IMR-90 (cell line): ENCODE results near the gene GFRA3. TPM values are rescaled to one million over a fixed set of nuclear protein-coding genes. Genes with fewer than 3 reads are reported as not detected.

ENCODE experiments used
- ATAC-seq: fragments of 200-7000 bp; cut with Tn5 transposase; 2 replicates; pipeline ENCODE4 v1.9.1; 2020; ENCODE audit warnings: low read depth, mild to moderate bottlenecking, moderate library complexity
- BruUV-seq: library from RNA; stranded (reverse); fragments of 400-500 nt; replicated peaks from 2 replicates; lab custom pipeline; 2021; lab: Mats Ljungman, UMichigan
- CTCF ChIA-PET: fragments of 300-600 bp; formaldehyde crosslinking; extraction: SDS; loops from one replicate; lab custom pipeline; 2021; ENCODE audit warnings: antibody characterized with exemption; lab: Yijun Ruan, JAX
- POLR2A ChIA-PET: fragments of 300-600 bp; sonication (Branson Sonifier 250); formaldehyde crosslinking; loops from one replicate; lab custom pipeline; 2022; ENCODE audit warnings: antibody characterized with exemption; ENCODE audit not compliant: unreplicated experiment; lab: Charles Lee
- DNase-seq: peaks from one replicate; pipeline ENCODE4 v3.0.0; 2013
- H2AFZ ChIP-seq: replicated peaks from 2 replicates; pipeline ENCODE3; 2013; ENCODE audit warnings: low read length, mild to moderate bottlenecking; ENCODE audit not compliant: poor library complexity
- H2AK5ac ChIP-seq: 2 replicates; pipeline ENCODE4 v1.6.1; 2013; ENCODE audit warnings: low read depth, low read length, inconsistent platforms
- H2AK9ac ChIP-seq: replicated peaks from 2 replicates; pipeline ENCODE3; 2013; ENCODE audit warnings: mild to moderate bottlenecking, low read depth, low read length, moderate library complexity; ENCODE audit not compliant: poor library complexity
- H2BK120ac ChIP-seq: 2 replicates; pipeline ENCODE4 v1.6.1; 2013; ENCODE audit warnings: low read depth, low read length, inconsistent platforms
- H2BK15ac ChIP-seq: 3 replicates; pipeline ENCODE4 v1.6.1; 2013; ENCODE audit warnings: low read depth, low read length, inconsistent platforms
- H2BK20ac ChIP-seq: 2 replicates; pipeline ENCODE4 v1.6.1; 2013; ENCODE audit warnings: low read depth, mild to moderate bottlenecking, inconsistent platforms, low read length, moderate library complexity
- H2BK5ac ChIP-seq: 2 replicates; pipeline ENCODE4 v1.6.1; 2013; ENCODE audit warnings: mild to moderate bottlenecking, low read depth, low read length, inconsistent platforms; ENCODE audit not compliant: poor library complexity, severe bottlenecking
- H3K14ac ChIP-seq: replicated peaks from 2 replicates; pipeline ENCODE4 v1.6.1; 2013; ENCODE audit warnings: low read depth, low read length, inconsistent platforms
- H3K18ac ChIP-seq: 2 replicates; pipeline ENCODE4 v1.6.1; 2013; ENCODE audit warnings: low read depth, low read length, control low read depth
- H3K23ac ChIP-seq: 2 replicates; pipeline ENCODE4 v1.6.1; 2013; ENCODE audit warnings: low read depth, low read length, inconsistent platforms
- H3K27ac ChIP-seq: 2 replicates; pipeline ENCODE4 v1.5.1; 2013; ENCODE audit warnings: mild to moderate bottlenecking, control low read depth, low read length; ENCODE audit not compliant: insufficient read depth
- H3K27me3 ChIP-seq: 2 replicates; pipeline ENCODE4 v1.6.1; 2013; ENCODE audit warnings: low read length; ENCODE audit not compliant: control insufficient read depth, insufficient read depth
- H3K36me3 ChIP-seq: 2 replicates; pipeline ENCODE4 v1.6.1; 2013; ENCODE audit warnings: low read length, mixed read lengths; ENCODE audit not compliant: control insufficient read depth, insufficient read depth
- H3K4ac ChIP-seq: 2 replicates; pipeline ENCODE4 v1.6.1; 2013; ENCODE audit warnings: low read depth, low read length, inconsistent platforms
- H3K4me1 ChIP-seq: 2 replicates; pipeline ENCODE4 v1.6.1; 2013; ENCODE audit warnings: low read length, mixed read lengths; ENCODE audit not compliant: control insufficient read depth, insufficient read depth
- H3K4me2 ChIP-seq: 2 replicates; pipeline ENCODE4 v1.6.1; 2013; ENCODE audit warnings: low read depth, mild to moderate bottlenecking, control low read depth, low read length, moderate library complexity
- H3K4me3 ChIP-seq: 2 replicates; pipeline ENCODE4 v1.5.1; 2013; ENCODE audit warnings: low read depth, mild to moderate bottlenecking, control low read depth, low read length, moderate library complexity; ENCODE audit not compliant: insufficient read depth
- H3K56ac ChIP-seq: 2 replicates; pipeline ENCODE4 v1.6.1; 2013; ENCODE audit warnings: low read length, inconsistent platforms; ENCODE audit not compliant: insufficient read depth; ENCODE audit errors: extremely low read depth
- H3K79me1 ChIP-seq, 2 experiments: 2 replicates each; pipeline ENCODE4 v1.6.1; 2013; ENCODE audit warnings: low read length in 2 of 2, inconsistent platforms in 1 of 2, low read depth in 1 of 2
- H3K9ac ChIP-seq: 2 replicates; pipeline ENCODE4 v1.6.1; 2013; ENCODE audit warnings: low read depth, low read length, control low read depth
- H3K9me1 ChIP-seq: 2 replicates; pipeline ENCODE4 v1.6.1; 2013; ENCODE audit warnings: low read length, inconsistent platforms; ENCODE audit not compliant: insufficient read depth
- H3K9me3 ChIP-seq: 2 replicates; pipeline ENCODE4 v1.6.1; 2013; ENCODE audit warnings: low read length; ENCODE audit not compliant: control insufficient read depth, insufficient read depth
- H4K20me1 ChIP-seq: 2 replicates; pipeline ENCODE4 v1.6.1; 2013; ENCODE audit warnings: low read length, inconsistent platforms; ENCODE audit not compliant: insufficient read depth
- H4K5ac ChIP-seq: 2 replicates; pipeline ENCODE4 v1.6.1; 2013; ENCODE audit warnings: mild to moderate bottlenecking, low read depth, low read length, control low read depth
- H4K8ac ChIP-seq, 2 experiments: 2 replicates each; pipeline ENCODE4 v1.6.1; 2013; ENCODE audit warnings: low read depth in 2 of 2, low read length in 2 of 2, control low read depth in 1 of 2, inconsistent platforms in 1 of 2
- H4K91ac ChIP-seq: 2 replicates; pipeline ENCODE4 v1.6.1; 2013; ENCODE audit warnings: low read depth, low read length, inconsistent platforms; ENCODE audit not compliant: insufficient read depth
- SMC3 ChIP-seq: fragments of 150-350 bp; IDR thresholded peaks from 2 replicates; pipeline ENCODE4 v1.6.1; 2016; ENCODE audit warnings: low read depth, mild to moderate bottlenecking, antibody characterized with exemption, low read length, moderate library complexity
- WGBS, 2 experiments: methylation state at CpG; one replicate each; pipeline versions ENCODE4 v1.1.5 to v1.1.7; 2013; ENCODE audit warnings: missing lambda C conversion rate in 2 of 2; ENCODE audit not compliant: insufficient read length in 1 of 2; ENCODE audit errors: extremely low coverage in 2 of 2; 5-methylcytosine and 5-hydroxymethylcytosine counted together
- dilution Hi-C: fragments of 300-500 bp; cut with HindIII; formaldehyde crosslinking; loops from one replicate; pipeline ENCODE4 v1.14.3; 2018; ENCODE audit warnings: low sequenced_read_pairs; ENCODE audit not compliant: unreplicated experiment
- in situ Hi-C: fragments of 300-500 bp; cut with MboI; formaldehyde crosslinking; loops from 3 replicates; pipeline ENCODE4 v1.14.3; 2019; ENCODE audit warnings: low sequenced_read_pairs, inconsistent platforms, mixed read lengths
- intact Hi-C: fragments of 100-400 bp; cut with micrococcal nuclease; formaldehyde crosslinking; loops from 2 replicates; pipeline ENCODE4 v1.10.0; 2022
- polyA plus RNA-seq, 3 experiments: library from polyadenylated mRNA; depleted of rRNA; stranded (reverse); fragments of >200 nt; gene quantifications; 2 replicates each; pipeline ENCODE4 v1.2.3, GENCODE V29; 2012; ENCODE audit warnings: low replicate concordance in 1 of 3
- total RNA-seq: library from RNA; depleted of rRNA; stranded (reverse); fragments of >200 nt; gene quantifications from 2 replicates; pipeline ENCODE4 v1.2.3, GENCODE V29; 2012
- TF ChIP-seq, protein P1 (sequence below): fragments of 150-350 bp; IDR thresholded peaks from 2 replicates; pipeline ENCODE4 v1.6.1; 2017; ENCODE audit warnings: mild to moderate bottlenecking, antibody characterized with exemption, low read length, low read depth
- TF ChIP-seq, protein P2 (sequence below): conservative IDR thresholded peaks from 2 replicates; pipeline ENCODE4 v1.5.1; 2012; ENCODE audit warnings: mild to moderate bottlenecking, low read depth, low read length, improper control_type of control experiment

The GFRA3 gene
- total and polyA plus RNA-seq, 2 of the 4 experiments (the other 2 are of a cell fraction) = not detected

DNA sequence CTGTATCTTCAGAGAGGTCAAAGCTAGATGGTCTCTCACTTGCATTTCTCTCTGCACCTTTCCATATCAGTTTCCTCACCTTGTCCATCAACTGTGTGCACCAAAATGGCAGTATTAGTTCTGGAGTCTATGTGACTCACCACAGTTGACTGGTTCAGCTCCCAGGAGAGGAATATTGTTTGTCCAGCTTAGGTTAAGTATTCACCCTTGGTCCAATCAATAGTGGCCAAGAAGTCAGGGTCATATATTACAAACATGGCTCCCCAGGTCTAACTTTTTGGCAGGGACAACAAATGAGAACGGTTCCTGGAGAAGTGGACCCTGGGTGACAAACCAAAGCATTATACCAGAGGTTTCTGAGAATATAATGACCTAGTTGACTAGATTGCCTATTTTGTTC is 36.4 kb downstream of the GFRA3 start:
- Histone ChIP-seq H3K79me1 (no peaks in the 10 kb centered on the region), H2BK20ac (no peak overlapping the region), H3K23ac (no peak overlapping the region), H3K27me3 (peaks cover 31% of the 10 kb centered on the region), H3K56ac (no peak overlapping the region), H3K14ac (no peak overlapping the region), H3K4me1 (no peaks in the 10 kb centered on the region; the same call in 1 of the 2 replicates), H3K36me3 (no peaks in the 10 kb centered on the region), H3K4ac (no peak overlapping the region), H3K9me1 (no peaks in the 10 kb centered on the region), H2AK9ac (no peak overlapping the region), H2AK5ac (no peak overlapping the region), H4K20me1 (no peaks in the 10 kb centered on the region), H3K9me3 (no peaks in the 10 kb centered on the region), H2AFZ (no peak overlapping the region), H3K27ac (no peak overlapping the region), H4K8ac (no peak overlapping the region), H3K18ac (no peak overlapping the region), H2BK15ac (no peak overlapping the region), H2BK120ac (no peak overlapping the region), H3K9ac (no peak overlapping the region), H3K4me2 (no peak overlapping the region), H4K5ac (no peak overlapping the region), H3K4me3 (no peak overlapping the region), H2BK5ac (no peak overlapping the region), H4K91ac (no peak overlapping the region)
- WGBS, 2 experiments = no CpG with 5 or more reads among the region's 1 CpG
- intact Hi-C loops = no loop called here
- ChIA-PET CTCF (no interaction called here), POLR2A (no interaction called here)
- BruUV-seq = no TSS peak
- ATAC-seq (no peak), DNase-seq (no peak)
- dilution Hi-C loops = no loop called here
- TF ChIP-seq, protein P1, sequence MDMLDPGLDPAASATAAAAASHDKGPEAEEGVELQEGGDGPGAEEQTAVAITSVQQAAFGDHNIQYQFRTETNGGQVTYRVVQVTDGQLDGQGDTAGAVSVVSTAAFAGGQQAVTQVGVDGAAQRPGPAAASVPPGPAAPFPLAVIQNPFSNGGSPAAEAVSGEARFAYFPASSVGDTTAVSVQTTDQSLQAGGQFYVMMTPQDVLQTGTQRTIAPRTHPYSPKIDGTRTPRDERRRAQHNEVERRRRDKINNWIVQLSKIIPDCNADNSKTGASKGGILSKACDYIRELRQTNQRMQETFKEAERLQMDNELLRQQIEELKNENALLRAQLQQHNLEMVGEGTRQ = no peak
- no peak for TF ChIP-seq SMC3
- TF ChIP-seq, protein P2, sequence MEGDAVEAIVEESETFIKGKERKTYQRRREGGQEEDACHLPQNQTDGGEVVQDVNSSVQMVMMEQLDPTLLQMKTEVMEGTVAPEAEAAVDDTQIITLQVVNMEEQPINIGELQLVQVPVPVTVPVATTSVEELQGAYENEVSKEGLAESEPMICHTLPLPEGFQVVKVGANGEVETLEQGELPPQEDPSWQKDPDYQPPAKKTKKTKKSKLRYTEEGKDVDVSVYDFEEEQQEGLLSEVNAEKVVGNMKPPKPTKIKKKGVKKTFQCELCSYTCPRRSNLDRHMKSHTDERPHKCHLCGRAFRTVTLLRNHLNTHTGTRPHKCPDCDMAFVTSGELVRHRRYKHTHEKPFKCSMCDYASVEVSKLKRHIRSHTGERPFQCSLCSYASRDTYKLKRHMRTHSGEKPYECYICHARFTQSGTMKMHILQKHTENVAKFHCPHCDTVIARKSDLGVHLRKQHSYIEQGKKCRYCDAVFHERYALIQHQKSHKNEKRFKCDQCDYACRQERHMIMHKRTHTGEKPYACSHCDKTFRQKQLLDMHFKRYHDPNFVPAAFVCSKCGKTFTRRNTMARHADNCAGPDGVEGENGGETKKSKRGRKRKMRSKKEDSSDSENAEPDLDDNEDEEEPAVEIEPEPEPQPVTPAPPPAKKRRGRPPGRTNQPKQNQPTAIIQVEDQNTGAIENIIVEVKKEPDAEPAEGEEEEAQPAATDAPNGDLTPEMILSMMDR = no peak
- in situ Hi-C loops = no loop called here
